CD4-positive, alpha-beta T cell (primary cell): ENCODE data around the gene KDM2A. TPM values are rescaled to one million over a fixed set of nuclear protein-coding genes. Genes with fewer than 3 reads are reported as not detected.

ENCODE experiments used
- ATAC-seq: fragments of 200-7000 bp; cut with Tn5 transposase; one replicate; pipeline ENCODE4 v1.10.0; 2022; ENCODE audit warnings: mild to moderate bottlenecking; ENCODE audit not compliant: poor library complexity
- CTCF ChIA-PET: fragments of 350-600 bp; sonication (Branson Sonifier 250); formaldehyde crosslinking; loops from one replicate; lab custom pipeline; 2021; ENCODE audit warnings: antibody characterized with exemption, inconsistent platforms; lab: Charles Lee
- POLR2A ChIA-PET: fragments of 350-600 bp; sonication (Branson Sonifier 250); formaldehyde crosslinking; loops from one replicate; lab custom pipeline; 2021; ENCODE audit warnings: antibody characterized with exemption, inconsistent platforms; lab: Charles Lee
- DNase-seq, 14 experiments: peaks; one replicate each; pipeline ENCODE4 v3.0.0-alpha.2; 2013 to 2020; ENCODE audit warnings: mixed read lengths in 2 of 14
- H3K27ac ChIP-seq, 2 donors: one replicate each; pipeline versions ENCODE4 v1.5.1 to v1.7.0; 2013; ENCODE audit warnings: low read length in 2 of 2, low read depth in 1 of 2, mild to moderate bottlenecking in 1 of 2
- H3K27me3 ChIP-seq, 2 experiments: 1 replicate in 1 of 2; 2 replicates in 1 of 2; pipeline versions ENCODE4 v1.6.1 to v1.7.0; 2013; ENCODE audit warnings: low read length in 2 of 2, control low read depth in 1 of 2, mild to moderate bottlenecking in 1 of 2, moderate library complexity in 1 of 2; ENCODE audit not compliant: insufficient read depth in 2 of 2, control insufficient read depth in 1 of 2
- H3K36me3 ChIP-seq: one replicate; pipeline ENCODE4 v1.6.1; 2013; ENCODE audit warnings: low read length, control low read depth; ENCODE audit not compliant: insufficient read depth
- H3K4me1 ChIP-seq: one replicate; pipeline ENCODE4 v1.6.1; 2013; ENCODE audit warnings: low read length, control low read depth; ENCODE audit not compliant: insufficient read depth
- H3K4me3 ChIP-seq: one replicate; pipeline ENCODE4 v1.5.1; 2013; ENCODE audit warnings: mild to moderate bottlenecking, low read length, moderate library complexity
- H3K9me3 ChIP-seq, 2 experiments: 1 replicate in 1 of 2; 2 replicates in 1 of 2; pipeline versions ENCODE4 v1.6.1 to v1.7.0; 2013; ENCODE audit warnings: low read length in 2 of 2, mild to moderate bottlenecking in 2 of 2, control low read depth in 1 of 2, moderate library complexity in 1 of 2; ENCODE audit not compliant: control insufficient read depth in 1 of 2, insufficient read depth in 1 of 2
- H3K27ac Mint-ChIP-seq: one replicate; pipeline ENCODE4 v1.8.0; 2020; ENCODE audit warnings: mixed read lengths
- H3K27me3 Mint-ChIP-seq: one replicate; pipeline ENCODE4 v1.8.0; 2021; ENCODE audit warnings: mixed read lengths
- H3K36me3 Mint-ChIP-seq: one replicate; pipeline ENCODE4 v1.8.0; 2021; ENCODE audit warnings: low read depth, mixed read lengths
- H3K4me1 Mint-ChIP-seq: one replicate; pipeline ENCODE4 v1.8.0; 2021; ENCODE audit warnings: low read depth, mixed read lengths
- H3K4me3 Mint-ChIP-seq: one replicate; pipeline ENCODE4 v1.8.0; 2020; ENCODE audit warnings: mild to moderate bottlenecking, mixed read lengths
- H3K9me3 Mint-ChIP-seq: one replicate; pipeline ENCODE4 v1.8.0; 2020; ENCODE audit warnings: mixed read lengths
- intact Hi-C, 2 experiments: fragments of 100-400 bp; cut with DNase I in 1 of 2; cut with micrococcal nuclease in 1 of 2; formaldehyde crosslinking; loops; one replicate each; pipeline versions ENCODE4 v1.15.1 to v1.9.0; 2023 to 2025; cut with DNase I, micrococcal nuclease
- total RNA-seq, 174 experiments: library from RNA in 2 of 174; stranded (reverse) in 2 of 174; gene quantifications; one replicate each; pipeline ENCODE4 v1.2.3 and lab custom pipeline; 2021 to 2026
- TF ChIP-seq, protein P1 (sequence below): fragments of 200-600 bp; IDR thresholded peaks from one replicate; pipeline ENCODE4 v1.8.0; 2022; ENCODE audit warnings: antibody characterized with exemption, mild to moderate bottlenecking

Gene KDM2A
- total RNA-seq, 2 experiments from 2014 or later = 410 to 412 TPM

DNA sequence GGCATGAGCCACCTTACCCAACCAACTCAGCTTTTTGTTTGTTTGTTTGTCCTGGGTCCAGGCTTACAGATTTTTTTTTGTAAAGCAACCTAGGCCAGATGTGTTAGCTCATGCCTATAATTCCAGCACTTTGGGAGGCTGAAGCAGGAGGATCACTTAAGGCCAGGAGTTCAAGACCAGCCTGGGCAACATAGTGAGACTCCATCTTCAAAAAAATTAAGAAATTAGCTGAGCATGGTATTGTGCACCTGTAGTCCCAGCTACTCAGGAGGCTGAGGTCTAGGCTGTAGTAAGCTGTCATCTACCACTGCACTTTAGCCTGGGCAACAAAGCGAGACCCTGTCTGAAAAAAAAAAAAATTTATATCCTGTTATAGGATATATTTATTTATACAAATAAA is 118.5 kb downstream of the KDM2A start:
- H3K4me3 ChIP-seq = no peak overlapping the region
- H3K36me3 Mint-ChIP-seq = peaks cover 44% of the 10 kb centered on the region
- H3K4me1 Mint-ChIP-seq = peaks cover 54% of the 10 kb centered on the region
- H3K9me3 Mint-ChIP-seq = no peaks in the 10 kb centered on the region
- no peaks in the 10 kb centered on the region for H3K9me3 ChIP-seq
- no peak overlapping the region for H3K27ac Mint-ChIP-seq
- H3K4me1 ChIP-seq = peaks cover 42% of the 10 kb centered on the region
- TF ChIP-seq, protein P1, sequence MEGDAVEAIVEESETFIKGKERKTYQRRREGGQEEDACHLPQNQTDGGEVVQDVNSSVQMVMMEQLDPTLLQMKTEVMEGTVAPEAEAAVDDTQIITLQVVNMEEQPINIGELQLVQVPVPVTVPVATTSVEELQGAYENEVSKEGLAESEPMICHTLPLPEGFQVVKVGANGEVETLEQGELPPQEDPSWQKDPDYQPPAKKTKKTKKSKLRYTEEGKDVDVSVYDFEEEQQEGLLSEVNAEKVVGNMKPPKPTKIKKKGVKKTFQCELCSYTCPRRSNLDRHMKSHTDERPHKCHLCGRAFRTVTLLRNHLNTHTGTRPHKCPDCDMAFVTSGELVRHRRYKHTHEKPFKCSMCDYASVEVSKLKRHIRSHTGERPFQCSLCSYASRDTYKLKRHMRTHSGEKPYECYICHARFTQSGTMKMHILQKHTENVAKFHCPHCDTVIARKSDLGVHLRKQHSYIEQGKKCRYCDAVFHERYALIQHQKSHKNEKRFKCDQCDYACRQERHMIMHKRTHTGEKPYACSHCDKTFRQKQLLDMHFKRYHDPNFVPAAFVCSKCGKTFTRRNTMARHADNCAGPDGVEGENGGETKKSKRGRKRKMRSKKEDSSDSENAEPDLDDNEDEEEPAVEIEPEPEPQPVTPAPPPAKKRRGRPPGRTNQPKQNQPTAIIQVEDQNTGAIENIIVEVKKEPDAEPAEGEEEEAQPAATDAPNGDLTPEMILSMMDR = no peak
- no peaks in the 10 kb centered on the region for H3K27me3 ChIP-seq
- no peak overlapping the region for H3K4me3 Mint-ChIP-seq
- intact Hi-C loops = loop anchor here in 1 of 2 experiments (5.0 kb wide), 1 partner anchor 280 kb away; the partner anchor contains the start of gene PC
- ChIA-PET CTCF (interaction anchor here (1.0 kb wide), 1 partner anchor 118 kb away, joined by 3 read pairs; the partner anchor contains the start of gene KDM2A), POLR2A (interaction anchor here (4.2 kb wide), 1 partner anchor 119 kb away, joined by 48 read pairs; the partner anchor contains the start of gene KDM2A)
- no peak overlapping the region for H3K27ac ChIP-seq
- DNase-seq (no peak), ATAC-seq (no peak)
- H3K36me3 ChIP-seq = peaks cover 12% of the 10 kb centered on the region
- H3K27me3 Mint-ChIP-seq = no peaks in the 10 kb centered on the region

DNA sequence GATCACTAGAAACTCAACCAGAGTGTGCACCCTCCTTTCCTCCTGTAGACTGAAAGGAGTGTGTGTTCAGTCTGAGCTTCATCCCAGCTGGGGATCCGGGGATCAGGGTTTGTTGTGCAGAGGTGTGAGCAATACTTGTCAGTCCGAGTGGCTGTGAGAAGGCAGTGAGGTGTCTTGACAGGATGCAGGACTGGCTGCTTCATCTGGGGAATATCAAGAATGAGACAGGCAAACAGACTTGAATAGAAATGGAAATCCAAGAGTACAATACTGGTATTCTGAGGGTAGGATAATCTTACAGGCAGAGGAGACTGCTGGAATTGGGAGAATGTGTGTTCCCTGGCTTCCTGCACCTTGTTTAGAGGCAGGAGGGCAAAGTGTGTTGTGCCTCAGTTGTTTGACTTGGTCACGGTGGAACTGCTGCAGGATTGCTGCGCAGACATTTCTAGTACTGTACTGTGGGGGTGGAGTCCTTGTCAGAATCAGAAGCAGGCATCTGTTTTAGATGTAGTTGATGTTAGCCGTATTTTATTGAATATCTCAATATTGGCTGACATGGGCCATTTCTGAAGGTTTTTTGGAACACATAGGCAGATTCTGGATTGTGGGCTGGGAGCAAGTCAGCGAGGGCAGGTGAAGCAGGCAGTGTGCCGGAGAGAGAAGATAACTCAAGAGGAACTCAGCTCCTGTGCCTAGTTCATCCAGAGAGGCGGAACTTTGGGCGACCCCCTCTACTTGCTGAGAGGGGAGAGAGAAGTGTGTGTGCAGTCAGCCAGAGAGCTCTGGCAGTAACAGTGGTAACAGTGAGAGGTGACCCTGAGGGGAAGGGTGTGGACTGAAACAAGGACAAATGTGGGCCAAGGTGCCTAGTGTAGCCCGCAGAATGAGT is 120.1 kb downstream of the KDM2A start:
- ATAC-seq (no peak), DNase-seq (no peak)
- Histone ChIP-seq H3K4me1 (peaks cover 53% of the 10 kb centered on the region), H3K36me3 (peaks cover 22% of the 10 kb centered on the region), H3K27ac (peak overlapping the region; percentile 8 to 63), H3K9me3 (no peaks in the 10 kb centered on the region), H3K27me3 (no peaks in the 10 kb centered on the region), H3K4me3 (peak overlapping the region; percentile 97)
- Mint-ChIP-seq H3K36me3 (peaks cover 51% of the 10 kb centered on the region), H3K27me3 (no peaks in the 10 kb centered on the region), H3K27ac (peak overlapping the region; percentile 98), H3K4me3 (peak overlapping the region; percentile 100), H3K4me1 (peaks cover 61% of the 10 kb centered on the region), H3K9me3 (no peaks in the 10 kb centered on the region)
- ChIA-PET CTCF (interaction anchor here (0.7 to 2.7 kb wide), 8 partner anchors 12 to 157 kb away, joined by 3 to 16 read pairs (median 4); no protein-coding TSS in a partner anchor), POLR2A (interaction anchor here (0.6 to 4.2 kb wide), 51 partner anchors 8 to 1740 kb away, joined by 3 to 56 read pairs (median 6); partner anchors contain the start of genes AIP, ANKRD13D, CLCF1 and DPP3)
- intact Hi-C loops = loop anchor here in 1 of 2 experiments (5.0 kb wide), 1 partner anchor 282 kb away; the partner anchor contains the start of gene PC
- TF ChIP-seq, protein P1 = no peak

DNA sequence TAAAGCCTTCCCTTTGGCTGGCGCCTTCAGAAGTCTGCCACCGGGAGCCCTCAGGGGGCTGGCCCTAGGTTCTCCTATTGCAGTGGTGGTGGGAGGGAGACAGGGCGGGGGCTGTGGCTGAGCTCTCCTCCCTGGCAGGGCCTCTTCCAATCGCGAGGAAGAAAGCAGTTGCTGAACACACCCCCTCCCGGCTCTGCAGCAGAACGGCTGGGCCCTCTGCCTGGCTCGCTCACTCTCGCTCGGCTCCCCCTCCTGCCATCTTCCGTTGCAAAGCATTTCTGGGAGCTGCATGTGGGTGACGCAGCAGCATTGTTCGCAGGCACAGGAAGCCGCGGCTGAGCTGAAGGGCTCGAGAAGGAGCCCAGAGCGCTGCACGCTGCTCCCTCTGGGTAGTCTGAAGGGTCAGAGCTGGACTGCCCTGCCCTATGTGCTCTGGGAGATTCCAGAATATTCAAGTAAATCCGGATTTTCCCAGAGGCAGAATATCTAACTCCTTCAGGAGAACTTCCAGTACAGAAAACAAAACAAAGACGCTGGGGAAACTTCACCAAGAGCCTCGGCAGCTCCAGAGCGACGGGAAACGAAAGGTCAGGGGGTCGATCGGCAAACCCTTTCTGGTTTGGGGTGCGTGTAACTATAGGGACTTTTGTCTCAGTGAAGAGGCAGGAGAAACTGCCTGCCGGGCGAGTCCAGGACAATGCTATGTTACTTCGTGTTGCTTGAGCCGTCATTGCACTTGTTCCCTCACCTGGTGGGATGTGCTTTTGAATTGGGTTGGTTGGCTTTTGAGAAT is 120.9 kb downstream of the KDM2A start:
- ChIA-PET CTCF (interaction anchor here (1.0 to 2.7 kb wide), 6 partner anchors 13 to 142 kb away, joined by 3 to 16 read pairs (median 5); partner anchors contain the start of gene ANKRD13D), POLR2A (interaction anchor here (0.6 to 4.2 kb wide), 59 partner anchors 8 to 1741 kb away, joined by 3 to 56 read pairs (median 5); partner anchors contain the start of genes AIP, ANKRD13D, CLCF1 and DPP3)
- H3K36me3 Mint-ChIP-seq = peaks cover 56% of the 10 kb centered on the region
- H3K4me3 ChIP-seq = peak overlapping the region; percentile 97
- no peaks in the 10 kb centered on the region for H3K27me3 ChIP-seq
- H3K9me3 Mint-ChIP-seq = no peaks in the 10 kb centered on the region
- peaks cover 61% of the 10 kb centered on the region for H3K4me1 Mint-ChIP-seq
- intact Hi-C loops = loop anchor here (2.0 to 10.0 kb wide), 6 partner anchors 23 to 283 kb away; partner anchors contain the start of genes CDK2AP2 (in 2 of the 2), PITPNM1 (in 2 of the 2) and PC (in 1 of the 2)
- DNase-seq (peak; percentile 91 to 99 (median 95)), ATAC-seq (peak; percentile 88)
- TF ChIP-seq, protein P1 = no peak
- peak overlapping the region; percentile 98 for H3K27ac Mint-ChIP-seq
- peaks cover 29% of the 10 kb centered on the region for H3K36me3 ChIP-seq
- H3K9me3 ChIP-seq = no peaks in the 10 kb centered on the region
- H3K4me1 ChIP-seq = peaks cover 46% of the 10 kb centered on the region
- H3K27me3 Mint-ChIP-seq = no peaks in the 10 kb centered on the region
- H3K4me3 Mint-ChIP-seq = peak overlapping the region; percentile 100
- H3K27ac ChIP-seq = peak overlapping the region; percentile 97 to 98
